Measurements from ENCODE around the gene ACTN1.

The ACTN1 gene

GRCh38 chr14:68945585-68946488 lies 33.3 kb downstream of the ACTN1 start:
- DNase-seq (ENCODE audit: insufficient read length, low spot score) (no peak), FAIRE-seq (no peak)

GRCh38 chr14:68945190-68945584 lies 33.9 kb downstream of the ACTN1 start:
- no peak for FAIRE-seq
- TF ChIP-seq CTCF (IDR thresholded peaks at IDR 0.05; ENCODE audit: insufficient read depth, missing control alignments) = no peak

More at GRCh38 chr14:68945585-68946488, 33.3 kb downstream of the ACTN1 start:
- TF ChIP-seq CTCF (IDR thresholded peaks at IDR 0.05; ENCODE audit: insufficient read depth, missing control alignments) = no peak

GRCh38 chr14:68944162-68944561 lies 34.9 kb downstream of the ACTN1 start:
- TF ChIP-seq CTCF (IDR thresholded peaks at IDR 0.05; ENCODE audit: insufficient read depth, missing control alignments) = no peak
- DNase-seq (ENCODE audit: insufficient read length, low spot score) (no peak), FAIRE-seq (no peak)

More at GRCh38 chr14:68945190-68945584, 33.9 kb downstream of the ACTN1 start:
- DNase-seq (ENCODE audit: insufficient read length, low spot score) = no peak

GRCh38 chr14:68943107-68943506 lies 36.0 kb downstream of the ACTN1 start:
- FAIRE-seq = no peak
- no peak for DNase-seq (ENCODE audit: insufficient read length, low spot score)
- no peak for TF ChIP-seq CTCF (IDR thresholded peaks at IDR 0.05; ENCODE audit: insufficient read depth, missing control alignments)

GRCh38 chr14:68942296-68943035 lies 36.6 kb downstream of the ACTN1 start:
- FAIRE-seq = no peak
- TF ChIP-seq CTCF (IDR thresholded peaks at IDR 0.05; ENCODE audit: insufficient read depth, missing control alignments) = no peak
- DNase-seq (ENCODE audit: insufficient read length, low spot score) = no peak

- FAIRE-seq (no peak), DNase-seq (ENCODE audit: insufficient read length, low spot score) (no peak)
- no peak for TF ChIP-seq CTCF (IDR thresholded peaks at IDR 0.05; ENCODE audit: insufficient read depth, missing control alignments)
Measured at GRCh38 chr14:68941820-68942219, 37.3 kb downstream of the ACTN1 start.

Data from D721Med (cell line).